ENCODE results near the gene CLRN2. TPM values are rescaled to one million over a fixed set of nuclear protein-coding genes. Genes with fewer than 3 reads are reported as not detected.

Gene CLRN2
- total RNA-seq, 1 experiment from 2014 or later: not detected

- ATAC-seq: no peak
- intact Hi-C loops (cut with micrococcal nuclease): no loop called here
- no peaks in the 10 kb centered on the region for H3K79me2 ChIP-seq (ENCODE audit: insufficient read depth, low read length)
Observed at GRCh38 chr4:17550549-17550948, 35.6 kb downstream of the CLRN2 start.

More at GRCh38 chr4:17550549-17550948, 35.6 kb downstream of the CLRN2 start:
- ChIA-PET RAD21 (ENCODE audit: low non-redundant PET in 1 of 2, low total read pairs in 2 of 2, uncharacterized antibody in 2 of 2, unreplicated experiment in 2 of 2) (no interaction called here), CTCF (interaction anchor here (0.7 to 2.4 kb wide), 2 partner anchors 258 to 267 kb away, joined by 3 to 9 read pairs; no protein-coding TSS in a partner anchor), POLR2A (no interaction called here)
- H3K4me3 ChIP-seq (replicated peaks in 1 of 2; ENCODE audit: low read depth in 1 of 2, low read length in 2 of 2): no peak overlapping the region
- H3K4me2 ChIP-seq (ENCODE audit: low read length): no peak overlapping the region
- no peak for DNase-seq (ENCODE audit: low read depth, low spot score)
- no peak for TF ChIP-seq REST (IDR thresholded peaks at IDR 0.05; ENCODE audit: low read depth)
- TF ChIP-seq YY1 (IDR thresholded peaks at IDR 0.05; ENCODE audit: extremely low read depth, insufficient replicate concordance, low read depth, low read length): no peak
- TF ChIP-seq FOSL1 (IDR thresholded peaks at IDR 0.05; ENCODE audit: low read depth): no peak
- no peak for TF ChIP-seq CEBPB (IDR thresholded peaks at IDR 0.05; ENCODE audit: low read depth)
- TF ChIP-seq POLR2AphosphoS5 (IDR thresholded peaks at IDR 0.05; ENCODE audit: low read depth, low read length): no peak
- no peak for TF ChIP-seq JUND (IDR thresholded peaks at IDR 0.05)
- no peak for TF ChIP-seq TCF7L2 (IDR thresholded peaks at IDR 0.05; ENCODE audit: borderline replicate concordance, extremely low read depth, insufficient read depth, insufficient read length)
- peak overlapping the region; percentile 8 for H2AFZ ChIP-seq (ENCODE audit: low read depth, low read length, poor library complexity, severe bottlenecking)
- no peaks in the 10 kb centered on the region for H3K9me2 ChIP-seq (ENCODE audit: insufficient read depth)
- H3K27me3 ChIP-seq (ENCODE audit: insufficient read depth, low read length): 0 out of 2 replicates have a peak, but pooled peaks cover 3% of the 10 kb centered on the region
- H3K4me1 ChIP-seq (ENCODE audit: control insufficient read depth in 1 of 2, insufficient read depth in 2 of 2, low read length in 2 of 2): peaks cover 0 to 3% of the 10 kb centered on the region in 2 experiments; a peak in 1 of 4 replicates
- H4K20me1 ChIP-seq (ENCODE audit: insufficient read depth): no peaks in the 10 kb centered on the region
- H3K9me3 ChIP-seq (ENCODE audit: control insufficient read depth in 1 of 2, insufficient read depth in 1 of 2, low read depth in 1 of 2, low read length in 2 of 2): no peaks in the 10 kb centered on the region
- H3K9ac ChIP-seq (ENCODE audit: low read length): no peak overlapping the region
- no TSS peak for BruUV-seq (replicated peaks)
- H3K36me3 ChIP-seq (ENCODE audit: control insufficient read depth in 1 of 2, insufficient read depth in 2 of 2, low read length in 2 of 2): no peaks in the 10 kb centered on the region
- no peak overlapping the region for H3K27ac ChIP-seq (ENCODE audit: low read depth, low read length)

Measured in HCT116 (cell line).